Measurements from ENCODE around the gene ANKAR. TPM values are rescaled to one million over a fixed set of nuclear protein-coding genes. Genes with fewer than 3 reads are reported as not detected.

The ANKAR gene
- total RNA-seq, 1 donor from 2014 or later: 10.3 TPM

GRCh38 chr2:189629531-189630453 is 44.7 kb upstream of the ANKAR start:
- no peak for TF ChIP-seq CTCF (IDR thresholded peaks at IDR 0.05; ENCODE audit: unreplicated experiment)

GRCh38 chr2:189631849-189632248 is 42.6 kb upstream of the ANKAR start:
- no peaks in the 10 kb centered on the region for H3K36me3 Mint-ChIP-seq (ENCODE audit: insufficient read depth)
- H3K4me3 Mint-ChIP-seq (ENCODE audit: low read depth): no peak overlapping the region
- H3K9me3 Mint-ChIP-seq (ENCODE audit: low read depth): no peaks in the 10 kb centered on the region
- no peaks in the 10 kb centered on the region for H3K27me3 Mint-ChIP-seq
- no peak for DNase-seq (ENCODE audit: low spot score, unreplicated experiment)
- H3K4me1 Mint-ChIP-seq (ENCODE audit: low read depth): no peaks in the 10 kb centered on the region
- H3K27ac Mint-ChIP-seq: no peak overlapping the region
- TF ChIP-seq CTCF (IDR thresholded peaks at IDR 0.05; ENCODE audit: unreplicated experiment): no peak

More at GRCh38 chr2:189629531-189630453, 44.7 kb upstream of the ANKAR start:
- H3K4me3 Mint-ChIP-seq (ENCODE audit: low read depth): no peak overlapping the region
- H3K9me3 Mint-ChIP-seq (ENCODE audit: low read depth): no peaks in the 10 kb centered on the region
- H3K27me3 Mint-ChIP-seq: no peaks in the 10 kb centered on the region
- peaks cover 1% of the 10 kb centered on the region for H3K4me1 Mint-ChIP-seq (ENCODE audit: low read depth)
- H3K27ac Mint-ChIP-seq: no peak overlapping the region
- no peaks in the 10 kb centered on the region for H3K36me3 Mint-ChIP-seq (ENCODE audit: insufficient read depth)
- DNase-seq (ENCODE audit: low spot score, unreplicated experiment): no peak

GRCh38 chr2:189633392-189633811 is 41.1 kb upstream of the ANKAR start:
- no peak overlapping the region for H3K27ac Mint-ChIP-seq
- no peaks in the 10 kb centered on the region for H3K27me3 Mint-ChIP-seq
- H3K9me3 Mint-ChIP-seq (ENCODE audit: low read depth): no peaks in the 10 kb centered on the region
- no peak overlapping the region for H3K4me3 Mint-ChIP-seq (ENCODE audit: low read depth)
- H3K4me1 Mint-ChIP-seq (ENCODE audit: low read depth): no peaks in the 10 kb centered on the region
- TF ChIP-seq CTCF (IDR thresholded peaks at IDR 0.05; ENCODE audit: unreplicated experiment): peak; percentile 39
- no peak for DNase-seq (ENCODE audit: low spot score, unreplicated experiment)
- no peaks in the 10 kb centered on the region for H3K36me3 Mint-ChIP-seq (ENCODE audit: insufficient read depth)

GRCh38 chr2:189635353-189635752 is 39.1 kb upstream of the ANKAR start:
- no peaks in the 10 kb centered on the region for H3K9me3 Mint-ChIP-seq (ENCODE audit: low read depth)

More at GRCh38 chr2:189635353-189635752, 39.1 kb upstream of the ANKAR start:
- no peak overlapping the region for H3K27ac Mint-ChIP-seq
- no peaks in the 10 kb centered on the region for H3K27me3 Mint-ChIP-seq
- no peak overlapping the region for H3K4me3 Mint-ChIP-seq (ENCODE audit: low read depth)
- H3K4me1 Mint-ChIP-seq (ENCODE audit: low read depth): peaks cover 5% of the 10 kb centered on the region
- TF ChIP-seq CTCF (IDR thresholded peaks at IDR 0.05; ENCODE audit: unreplicated experiment): no peak
- DNase-seq (ENCODE audit: low spot score, unreplicated experiment): no peak
- H3K36me3 Mint-ChIP-seq (ENCODE audit: insufficient read depth): no peaks in the 10 kb centered on the region

All from progenitor cell of endocrine pancreas (in vitro differentiated cells).